NT2/D1 (cell line): ENCODE data around the gene XPC.

Experiments
- DNase-seq: peaks from one replicate; pipeline ENCODE4 v3.0.0-alpha.2; 2011; ENCODE audit warnings: low read depth, low spot score
- H3K27me3 ChIP-seq: 2 replicates; pipeline ENCODE4 v1.6.0; 2011; ENCODE audit warnings: mild to moderate bottlenecking; ENCODE audit not compliant: insufficient read length, insufficient read depth
- H3K36me3 ChIP-seq: 2 replicates; pipeline ENCODE4 v1.6.1; 2011; ENCODE audit warnings: mild to moderate bottlenecking, low read length, mixed read lengths; ENCODE audit not compliant: insufficient read depth, insufficient read length
- H3K4me1 ChIP-seq: 2 replicates; pipeline ENCODE4 v1.5.1; 2011; ENCODE audit not compliant: insufficient read depth, insufficient read length
- H3K4me3 ChIP-seq: 2 replicates; pipeline ENCODE4 v1.5.1; 2011; ENCODE audit warnings: low read depth; ENCODE audit not compliant: insufficient read length
- H3K9ac ChIP-seq: 2 replicates; pipeline ENCODE4 v1.6.0; 2011; ENCODE audit warnings: low read depth; ENCODE audit not compliant: insufficient read length
- H3K9me3 ChIP-seq: 2 replicates; pipeline ENCODE4 v1.5.1; 2011; ENCODE audit warnings: mild to moderate bottlenecking, low read length; ENCODE audit not compliant: insufficient read depth
- SUZ12 ChIP-seq: IDR thresholded peaks from 2 replicates; pipeline ENCODE4 v1.6.1; 2011; ENCODE audit not compliant: insufficient read length, insufficient read depth; ENCODE audit errors: extremely low read depth
- YY1 ChIP-seq: IDR thresholded peaks from 2 replicates; pipeline ENCODE4 v1.6.1; 2011; ENCODE audit not compliant: insufficient read length, insufficient read depth
- ZNF274 ChIP-seq: IDR thresholded peaks from 2 replicates; pipeline ENCODE4 v1.6.1; 2011; ENCODE audit warnings: mild to moderate bottlenecking, low read depth, low read length

The XPC gene

DNA sequence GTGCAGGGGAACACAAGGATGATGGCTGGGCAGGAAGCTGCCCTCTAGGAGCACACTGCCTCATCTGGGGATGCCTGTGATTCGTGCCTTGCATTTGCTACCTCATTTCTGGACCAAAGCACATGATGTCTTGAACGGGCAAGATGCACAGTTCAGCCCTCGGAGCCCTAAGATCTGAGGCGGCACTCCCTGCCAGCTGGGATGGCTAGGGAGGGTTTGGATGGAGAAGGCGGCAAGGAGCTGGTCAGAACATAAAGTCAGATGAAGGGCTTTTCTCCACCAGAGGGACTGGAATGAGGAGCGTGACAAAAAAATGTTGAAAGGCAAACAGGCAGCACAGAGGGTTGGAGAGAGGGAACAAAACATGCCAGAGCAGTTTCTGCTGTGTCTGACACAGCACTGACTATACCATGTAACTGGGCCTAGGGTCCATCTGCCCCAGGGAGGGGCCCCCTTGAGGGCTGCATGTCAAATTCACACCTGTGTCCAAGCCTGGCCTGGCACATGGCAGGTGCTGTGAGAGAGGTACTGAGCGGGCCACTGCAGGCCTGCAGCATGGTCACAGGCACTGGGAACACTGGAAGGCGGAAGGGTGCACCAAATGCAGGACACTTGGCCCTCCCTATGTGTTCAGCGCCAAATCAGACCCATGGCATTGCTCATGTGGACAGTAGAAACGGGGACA lies 31.9 kb downstream of the XPC start:
- no peak for DNase-seq
- Histone ChIP-seq H3K4me1 (peaks cover 25% of the 10 kb centered on the region), H3K9me3 (no peaks in the 10 kb centered on the region), H3K4me3 (no peak overlapping the region), H3K27me3 (no peaks in the 10 kb centered on the region), H3K36me3 (peaks cover 68% of the 10 kb centered on the region), H3K9ac (no peak overlapping the region)
- TF ChIP-seq ZNF274 (no peak), SUZ12 (no peak), YY1 (no peak)

DNA sequence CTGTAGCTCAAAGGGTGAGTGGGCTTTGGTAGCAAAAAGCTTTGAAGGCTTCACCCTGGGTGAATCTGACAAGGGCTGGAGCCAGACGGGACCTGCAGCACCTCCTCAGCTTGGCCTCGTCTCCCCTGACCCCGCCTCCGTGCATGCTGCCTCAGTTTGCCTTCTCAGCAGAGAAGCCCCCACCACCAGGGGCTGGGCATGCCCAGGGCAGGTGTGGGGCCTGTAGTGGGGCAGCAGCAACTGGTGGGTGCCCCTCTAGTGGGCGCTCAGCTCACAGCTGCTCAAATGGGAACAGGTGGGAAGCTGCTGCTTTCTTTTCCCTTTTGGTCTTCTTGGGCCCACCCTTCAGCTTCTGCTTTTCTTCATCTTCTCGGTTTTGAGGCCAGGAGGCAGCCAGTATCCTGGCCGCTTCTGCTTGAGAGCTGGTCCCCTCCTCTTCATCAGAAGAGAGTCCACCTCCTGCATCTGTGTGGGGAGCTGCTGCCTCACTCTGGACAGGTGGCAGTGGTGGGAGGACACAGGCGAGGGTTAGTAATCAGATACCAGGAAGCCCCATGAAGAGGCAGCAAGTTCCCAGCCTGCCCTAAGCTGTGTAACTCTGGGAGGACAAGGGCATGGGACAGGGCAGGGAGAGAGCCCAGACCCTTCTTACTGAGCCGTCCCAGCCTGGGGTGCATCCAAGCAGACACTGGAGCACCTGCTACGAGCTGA lies 32.6 kb downstream of the XPC start:
- H3K36me3 ChIP-seq = peaks cover 70% of the 10 kb centered on the region
- DNase-seq = no peak
- no peak overlapping the region for H3K9ac ChIP-seq
- TF ChIP-seq YY1 (no peak), SUZ12 (no peak), ZNF274 (no peak)
- peaks cover 25% of the 10 kb centered on the region for H3K4me1 ChIP-seq
- H3K27me3 ChIP-seq = no peaks in the 10 kb centered on the region
- H3K9me3 ChIP-seq = no peaks in the 10 kb centered on the region
- no peak overlapping the region for H3K4me3 ChIP-seq

DNA sequence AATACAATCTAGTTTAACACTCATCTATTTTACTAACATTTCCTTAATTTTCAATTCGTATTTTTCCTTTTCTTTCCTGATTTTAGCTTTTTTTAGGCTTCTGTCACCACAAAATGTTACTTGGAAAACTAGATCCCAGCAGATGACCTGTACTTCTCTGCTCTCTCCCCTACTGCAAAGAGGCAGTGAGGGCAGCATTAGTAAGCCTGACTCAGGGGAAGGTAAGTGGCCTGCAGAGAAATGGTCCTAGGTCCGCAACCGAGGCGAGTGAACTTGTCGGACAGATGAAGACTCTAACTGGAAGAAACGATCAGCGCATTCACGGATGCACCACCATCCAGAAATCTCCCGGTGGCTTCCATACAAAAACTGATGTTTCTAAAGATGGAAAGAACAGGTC lies 33.2 kb downstream of the XPC start:
- TF ChIP-seq YY1 (no peak), SUZ12 (no peak), ZNF274 (no peak)
- Histone ChIP-seq H3K4me1 (peaks cover 25% of the 10 kb centered on the region), H3K9ac (no peak overlapping the region), H3K9me3 (no peaks in the 10 kb centered on the region), H3K36me3 (peaks cover 70% of the 10 kb centered on the region), H3K27me3 (no peaks in the 10 kb centered on the region), H3K4me3 (no peak overlapping the region)
- DNase-seq = no peak

DNA sequence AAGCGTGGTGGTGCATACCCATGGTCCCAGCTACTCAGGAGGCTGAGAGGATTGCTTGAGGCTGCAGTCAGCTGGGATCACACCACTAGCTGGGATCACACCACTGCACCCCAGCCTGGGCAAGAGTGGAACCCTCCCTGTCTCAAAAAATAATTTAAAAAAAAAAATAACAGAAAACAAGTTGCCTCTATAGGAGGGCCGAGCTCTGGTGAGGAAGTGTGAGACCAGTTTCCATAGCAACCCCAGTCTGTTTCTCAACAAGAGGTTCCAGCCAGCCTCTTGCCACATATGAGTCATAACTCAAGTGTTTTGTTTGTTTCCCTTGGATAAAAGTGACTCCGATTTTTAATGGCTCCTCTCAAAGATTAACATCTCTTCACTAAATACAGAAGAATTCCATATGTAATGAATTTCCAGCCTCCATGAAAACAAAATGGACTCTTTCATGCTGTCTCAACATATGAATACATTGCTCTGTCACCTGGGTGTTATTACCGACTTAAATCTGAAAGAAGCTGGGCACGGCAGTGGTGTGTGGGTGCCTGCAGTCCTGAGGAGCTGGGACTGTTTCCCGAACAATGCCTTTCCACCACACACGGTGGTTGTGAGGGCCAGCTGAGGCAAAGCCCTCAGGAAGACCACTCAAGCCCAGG lies 33.9 kb downstream of the XPC start:
- H3K4me1 ChIP-seq = peaks cover 25% of the 10 kb centered on the region
- no peaks in the 10 kb centered on the region for H3K27me3 ChIP-seq
- H3K36me3 ChIP-seq = peaks cover 71% of the 10 kb centered on the region
- no peak overlapping the region for H3K9ac ChIP-seq
- TF ChIP-seq ZNF274 (no peak), SUZ12 (no peak)
- no peaks in the 10 kb centered on the region for H3K9me3 ChIP-seq
- no peak overlapping the region for H3K4me3 ChIP-seq
- DNase-seq = peak; percentile 89

DNA sequence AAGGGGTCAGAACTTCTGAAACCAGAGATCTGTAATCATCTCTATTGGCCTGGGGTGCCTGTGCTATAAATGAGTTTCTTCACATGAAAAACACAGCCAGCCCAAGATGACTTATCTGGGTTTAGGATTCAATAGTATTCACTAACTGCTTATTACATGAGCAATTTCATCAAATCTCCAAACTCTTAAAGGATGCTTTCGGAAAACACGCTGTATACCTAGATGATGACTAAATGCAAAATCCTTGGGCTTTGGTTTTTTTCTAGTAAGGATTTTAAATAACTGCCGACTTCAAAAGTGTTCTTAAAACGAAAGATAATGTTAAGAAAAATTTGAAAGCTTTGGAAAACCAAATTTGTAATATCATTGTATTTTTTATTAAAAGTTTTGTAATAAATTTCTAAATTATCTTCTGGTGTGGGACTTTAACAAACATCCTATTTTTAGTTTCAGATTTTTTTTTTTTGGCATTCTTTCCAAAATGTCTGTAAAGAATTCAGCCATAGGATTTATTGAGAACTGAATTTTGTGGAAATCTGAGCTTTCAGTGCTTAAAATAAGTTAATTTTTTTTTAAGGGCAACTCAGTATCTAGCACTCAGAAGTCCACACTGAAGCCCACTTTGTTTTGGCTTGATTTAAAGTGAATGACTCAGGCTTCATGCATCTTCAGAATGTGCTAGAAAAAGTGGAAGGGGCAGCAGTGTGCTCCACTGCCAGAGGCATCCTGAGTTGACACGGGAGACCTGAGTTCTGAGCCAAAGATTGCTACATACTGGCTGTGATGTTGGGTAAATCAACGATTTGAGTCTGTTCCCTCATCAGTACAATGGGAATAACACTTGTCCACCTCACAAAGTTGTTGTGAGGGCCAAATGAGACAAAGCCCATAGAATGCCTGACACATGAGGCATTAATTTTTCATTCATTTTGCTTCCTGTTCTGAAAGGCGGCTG lies 34.9 kb downstream of the XPC start:
- peak; percentile 62 for DNase-seq
- Histone ChIP-seq H3K4me3 (no peak overlapping the region), H3K9me3 (no peaks in the 10 kb centered on the region), H3K4me1 (peaks cover 22% of the 10 kb centered on the region), H3K9ac (no peak overlapping the region), H3K36me3 (peaks cover 78% of the 10 kb centered on the region), H3K27me3 (no peaks in the 10 kb centered on the region)
- TF ChIP-seq YY1 (no peak), SUZ12 (no peak), ZNF274 (no peak)

DNA sequence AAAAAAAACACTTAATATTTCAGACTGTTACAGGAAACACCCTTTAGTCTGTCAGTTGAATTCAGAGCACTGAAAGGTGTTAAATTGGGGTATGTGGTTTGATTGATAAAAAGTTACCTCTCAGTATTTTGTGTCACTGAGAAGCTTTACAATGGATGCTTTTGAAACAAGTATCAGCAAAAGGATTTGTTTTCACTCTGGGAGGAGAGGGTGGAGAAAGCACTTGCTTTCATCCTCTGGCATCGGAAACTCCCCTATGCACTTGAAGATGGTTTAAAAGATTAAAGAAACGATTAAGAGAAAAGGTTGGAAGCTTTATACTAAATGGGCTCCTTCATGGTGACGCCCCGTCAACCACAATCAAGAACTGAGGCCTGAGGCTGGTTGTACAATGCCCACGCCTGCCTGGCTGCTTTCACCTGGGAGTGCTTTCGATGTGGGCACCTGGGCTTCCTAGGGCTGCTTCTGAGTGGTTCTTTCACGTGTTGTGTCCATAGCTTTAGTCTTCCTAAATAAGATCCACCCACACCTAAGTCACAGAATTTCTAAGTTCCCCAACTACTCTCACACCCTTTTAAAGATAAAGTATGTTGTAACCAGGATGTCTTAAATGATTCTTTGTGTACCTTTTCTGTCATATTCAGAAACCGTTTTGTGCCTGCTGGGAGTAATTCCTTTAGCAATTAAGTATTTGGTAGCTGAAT lies 35.7 kb downstream of the XPC start:
- TF ChIP-seq YY1 (no peak), SUZ12 (no peak), ZNF274 (no peak)
- Histone ChIP-seq H3K27me3 (no peaks in the 10 kb centered on the region), H3K4me1 (peaks cover 14% of the 10 kb centered on the region), H3K9me3 (no peaks in the 10 kb centered on the region), H3K4me3 (no peak overlapping the region), H3K9ac (no peak overlapping the region), H3K36me3 (peaks cover 78% of the 10 kb centered on the region)
- DNase-seq = no peak
